ENCODE data around the gene NFKBIB. TPM values are rescaled to one million over a fixed set of nuclear protein-coding genes. Genes with fewer than 3 reads are reported as not detected.

Gene NFKBIB
- total RNA-seq, 1 experiment from 2014 or later: 39.8 TPM

GRCh38 chr19:38899447-38900201 lies at the start of gene NFKBIB, which contains the start of gene SIRT2 (continued):
- TF ChIP-seq ZNF532 (CRISPR knock-in tag; IDR thresholded peaks at IDR 0.05; ENCODE audit: borderline replicate concordance) (no peak), ZNF396 (CRISPR knock-in tag; IDR thresholded peaks at IDR 0.05; ENCODE audit: borderline replicate concordance) (no peak), TP53 (CRISPR knock-in tag; IDR thresholded peaks at IDR 0.05) (no peak), SP1 (CRISPR knock-in tag; conservative IDR thresholded peaks at IDR 0.05) (peak; percentile 98), ERG (CRISPR knock-in tag; IDR thresholded peaks at IDR 0.05) (no peak), GTF2I (CRISPR knock-in tag; conservative IDR thresholded peaks at IDR 0.05) (no peak), ZNF138 (CRISPR knock-in tag; conservative IDR thresholded peaks at IDR 0.05) (no peak), ZNF425 (CRISPR knock-in tag; conservative IDR thresholded peaks at IDR 0.05) (no peak), SMAD4 (CRISPR knock-in tag; IDR thresholded peaks at IDR 0.05) (no peak), ZNF281 (CRISPR knock-in tag; IDR thresholded peaks at IDR 0.05) (no peak), ZNF317 (CRISPR knock-in tag; IDR thresholded peaks at IDR 0.05; ENCODE audit: borderline replicate concordance, low read depth) (no peak), ZBTB21 (CRISPR knock-in tag; IDR thresholded peaks at IDR 0.05; ENCODE audit: borderline replicate concordance) (no peak), EMX1 (CRISPR knock-in tag; IDR thresholded peaks at IDR 0.05) (no peak), ZSCAN18 (CRISPR knock-in tag; IDR thresholded peaks at IDR 0.05) (no peak), NR2C2 (CRISPR knock-in tag; IDR thresholded peaks at IDR 0.05) (no peak), NFYB (CRISPR knock-in tag; conservative IDR thresholded peaks at IDR 0.05; ENCODE audit: low read depth) (peak; percentile 100), RELA (CRISPR knock-in tag; IDR thresholded peaks at IDR 0.05; ENCODE audit: borderline replicate concordance) (no peak), CDX4 (CRISPR knock-in tag; IDR thresholded peaks at IDR 0.05; ENCODE audit: borderline replicate concordance) (no peak), E2F4 (CRISPR knock-in tag; IDR thresholded peaks at IDR 0.05; ENCODE audit: borderline replicate concordance, low read depth) (no peak), IRF1 (CRISPR knock-in tag; IDR thresholded peaks at IDR 0.05) (no peak), SMAD3 (CRISPR knock-in tag; IDR thresholded peaks at IDR 0.05; ENCODE audit: borderline replicate concordance) (no peak), ELF4 (CRISPR knock-in tag; IDR thresholded peaks at IDR 0.05; ENCODE audit: low read depth) (no peak), SOX15 (CRISPR knock-in tag; IDR thresholded peaks at IDR 0.05) (no peak), FOXJ3 (CRISPR knock-in tag; IDR thresholded peaks at IDR 0.05; ENCODE audit: borderline replicate concordance) (no peak), ZNF121 (CRISPR knock-in tag; IDR thresholded peaks at IDR 0.05) (peak; percentile 100)

Data from WTC11 (cell line).